ENCODE results near the gene ATP13A3.
"Not testable (repeated sequence)": the region's sequence is repeated elsewhere in the genome, so short reads cannot be mapped to it uniquely, and the experiment has no call there.

ATP13A3 gene

GRCh38 chr3:194499516-194499915 lies 12.7 kb upstream of the ATP13A3 start:
- DNase-seq (ENCODE audit: low read depth) = not testable (repeated sequence)

DNA sequence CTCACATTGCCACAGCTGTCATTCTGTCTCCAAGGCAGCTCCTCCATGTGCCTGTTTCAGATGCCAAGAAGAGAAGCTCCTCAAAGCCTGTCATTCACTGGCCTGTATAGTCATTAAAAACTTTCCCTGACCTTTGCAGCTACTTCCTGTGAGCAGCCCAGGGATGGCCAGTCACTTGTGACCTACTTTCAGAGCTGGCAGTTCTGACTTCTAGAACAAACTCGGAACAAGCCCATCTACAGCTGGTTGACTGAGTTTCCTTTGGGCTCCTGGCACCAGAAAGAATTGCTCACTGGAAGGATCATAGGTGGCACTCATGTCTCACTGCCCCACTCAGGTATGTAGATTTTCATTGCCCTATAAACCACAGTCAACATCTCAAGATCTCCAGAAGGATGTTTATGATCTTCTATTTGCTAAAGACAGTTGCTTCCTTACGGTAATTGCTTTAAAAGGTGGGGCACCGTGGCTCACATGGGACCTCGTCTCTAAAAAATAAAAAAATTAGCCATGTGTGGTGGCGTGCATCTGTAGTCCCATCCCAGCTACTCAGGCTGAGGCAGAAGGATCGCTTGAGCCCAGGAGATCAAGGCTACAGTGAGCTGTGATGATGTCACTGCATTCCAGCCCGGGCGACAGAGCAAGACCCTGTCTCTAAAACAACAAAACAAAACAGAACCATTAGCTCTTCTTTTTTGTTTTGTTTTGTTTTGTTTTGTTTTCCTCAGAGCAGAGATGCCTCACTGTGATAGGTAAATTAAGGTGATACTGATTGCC lies 11.2 kb upstream of the ATP13A3 start:
- no peak for DNase-seq (ENCODE audit: low read depth)

DNA sequence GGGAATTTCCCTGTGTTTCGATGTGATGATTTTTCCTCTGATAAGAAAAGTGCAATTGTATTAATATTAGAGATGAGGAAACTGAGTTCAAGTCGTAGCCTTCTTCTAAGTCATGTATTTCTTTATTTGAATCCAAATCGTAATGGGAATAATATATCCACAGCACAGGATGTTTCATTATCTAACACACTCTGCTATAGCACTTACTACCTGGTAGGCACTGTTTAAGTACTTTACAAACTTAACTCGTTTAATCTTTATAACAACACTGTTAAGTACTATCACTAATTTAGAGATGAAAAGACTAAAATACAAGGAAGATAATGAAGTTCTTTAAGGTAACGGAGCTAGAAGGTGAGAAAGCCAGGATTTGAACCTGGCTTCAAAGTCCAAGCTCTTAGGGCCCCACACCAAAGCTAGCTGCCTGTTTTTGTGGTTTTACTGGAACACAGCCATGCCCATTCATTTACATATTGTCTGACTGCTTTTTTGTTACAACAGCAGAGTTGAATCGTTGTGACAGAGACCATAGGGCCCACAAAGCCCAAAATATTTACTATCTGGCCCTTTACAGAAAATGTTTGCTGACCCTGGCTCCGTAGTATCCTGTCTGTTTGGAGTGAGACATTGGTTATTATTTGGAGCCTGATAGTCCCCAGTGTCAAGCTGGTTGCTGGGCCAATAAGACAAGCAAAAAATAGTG lies 9.6 kb upstream of the ATP13A3 start:
- no peak for DNase-seq (ENCODE audit: low read depth)

- no peak for DNase-seq (ENCODE audit: low read depth)
These were observed 8.2 kb upstream of the ATP13A3 start for GRCh38 chr3:194494951-194495374.

- DNase-seq (ENCODE audit: low read depth) = not testable (repeated sequence)
These were observed 7.5 kb upstream of the ATP13A3 start for GRCh38 chr3:194493995-194494927.

- DNase-seq (ENCODE audit: low read depth) = no peak
These were observed 5.2 kb upstream of the ATP13A3 start for GRCh38 chr3:194492001-194492400.

- DNase-seq (ENCODE audit: low read depth) = no peak
These were observed 3.2 kb upstream of the ATP13A3 start for GRCh38 chr3:194489736-194490612.

DNA sequence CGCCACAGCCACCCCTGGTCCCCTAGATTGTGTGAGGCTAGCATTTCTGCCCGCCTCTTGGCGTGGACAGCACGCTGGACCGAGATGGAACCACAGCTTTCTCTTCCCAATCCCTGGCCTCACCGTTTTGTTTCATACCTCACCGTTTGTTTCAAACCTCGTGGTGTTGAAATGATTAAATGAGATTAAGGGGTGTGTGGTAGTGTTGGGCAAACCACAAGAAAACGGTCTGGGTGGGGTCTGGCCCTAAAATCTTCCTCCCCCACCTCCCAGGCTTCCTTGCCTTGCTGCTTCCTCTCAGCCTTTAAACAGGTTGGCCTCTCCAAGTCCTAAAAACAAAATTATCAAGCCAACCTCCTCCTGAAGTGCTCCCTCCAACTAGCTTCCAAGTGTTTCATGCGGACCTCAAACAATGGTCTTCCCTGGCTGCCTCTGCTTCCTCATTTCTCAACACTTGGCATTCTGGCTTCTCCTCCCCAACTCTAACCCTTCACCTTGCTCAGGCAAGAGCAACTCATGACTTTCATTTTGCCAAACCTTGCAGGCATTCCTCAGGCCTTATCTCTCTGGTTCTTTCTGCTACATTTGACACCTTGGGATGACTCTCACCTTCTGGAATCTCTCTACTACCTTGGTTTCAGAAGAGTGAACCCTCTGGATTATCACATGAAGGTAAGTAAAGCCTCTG lies 1.4 kb upstream of the ATP13A3 start:
- DNase-seq (ENCODE audit: low read depth) = no peak

DNA sequence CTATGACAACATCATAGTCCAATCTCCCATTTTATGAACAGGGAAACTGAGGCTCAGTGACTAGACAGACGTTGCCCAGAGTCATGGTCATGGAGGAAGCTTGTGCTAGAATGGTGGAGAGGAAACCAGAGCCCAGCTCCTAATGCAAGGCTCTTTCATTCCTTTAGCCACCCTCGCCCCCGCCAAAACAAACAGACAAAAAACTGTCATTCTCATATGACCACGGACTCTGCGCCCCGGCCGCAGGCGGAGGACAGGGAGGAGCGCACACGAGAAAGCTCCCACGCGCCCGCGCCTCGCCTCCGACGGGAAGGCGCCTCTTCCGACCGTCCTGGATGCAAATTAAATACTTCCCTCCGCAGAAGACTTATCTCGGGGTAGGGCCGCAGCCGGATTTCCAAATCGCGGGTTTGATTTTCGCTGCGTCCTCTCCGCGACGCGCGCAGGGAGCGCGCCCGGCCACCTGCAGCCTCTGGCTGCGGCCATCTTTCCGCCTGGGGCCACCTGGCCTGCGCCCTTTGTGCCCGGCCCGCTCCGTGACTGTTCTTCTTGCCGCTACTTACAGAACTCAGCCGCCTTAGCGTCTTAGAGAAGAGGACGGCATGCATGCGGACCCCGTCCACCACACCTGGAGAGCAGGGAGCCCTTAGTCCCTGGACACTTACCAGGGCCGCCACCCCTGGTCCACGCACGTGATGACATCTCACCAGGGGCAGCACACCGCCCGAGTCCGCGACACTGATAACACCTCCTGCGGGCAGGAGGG lies 670 bp upstream of the ATP13A3 start:
- peak; percentile 11 for DNase-seq (ENCODE audit: low read depth)

- DNase-seq (ENCODE audit: low read depth) = peak; percentile 47
These were observed 792 bp downstream of the ATP13A3 start for GRCh38 chr3:194485881-194486539.

DNA sequence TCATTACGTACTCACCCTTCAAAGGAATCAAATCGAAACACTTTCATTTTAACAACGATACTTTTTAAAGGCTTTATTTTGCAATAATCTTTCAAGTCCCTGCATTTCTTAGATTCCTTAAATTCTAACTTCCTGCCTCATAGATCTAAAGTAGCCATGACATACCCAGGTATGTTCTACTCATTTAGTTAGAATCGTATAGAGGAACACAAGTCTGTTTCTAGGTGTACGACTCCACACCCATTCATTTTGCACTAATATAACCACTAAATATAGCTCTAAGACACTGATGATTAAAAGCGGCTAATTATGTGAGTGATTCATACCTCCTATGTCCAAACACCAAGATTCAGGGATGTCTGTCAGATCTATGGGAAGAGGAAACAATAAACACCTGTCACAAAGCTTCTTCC lies 1.3 kb downstream of the ATP13A3 start:
- DNase-seq (ENCODE audit: low read depth) = no peak

- no peak for DNase-seq (ENCODE audit: low read depth)
These were observed 2.2 kb downstream of the ATP13A3 start for GRCh38 chr3:194484614-194485013.

DNA sequence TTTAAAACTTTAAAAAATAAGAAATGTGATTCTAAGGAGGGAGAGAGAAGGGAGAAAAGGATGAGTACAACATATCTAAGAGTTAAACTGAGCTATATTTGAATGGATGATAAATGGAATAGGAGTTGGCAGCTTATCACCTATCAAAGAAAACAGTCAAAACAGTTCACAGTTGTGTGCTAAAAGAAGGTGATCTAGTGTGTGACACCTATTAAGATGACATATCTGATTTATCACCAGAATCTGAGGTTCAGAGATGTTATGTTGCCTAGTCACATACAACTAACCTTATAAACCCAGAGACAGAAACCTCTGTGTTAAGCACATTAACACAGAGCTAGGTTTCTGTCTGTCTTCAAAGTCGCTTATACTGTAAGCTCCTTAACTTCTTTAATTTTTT lies 3.0 kb downstream of the ATP13A3 start:
- no peak for DNase-seq (ENCODE audit: low read depth)

DNA sequence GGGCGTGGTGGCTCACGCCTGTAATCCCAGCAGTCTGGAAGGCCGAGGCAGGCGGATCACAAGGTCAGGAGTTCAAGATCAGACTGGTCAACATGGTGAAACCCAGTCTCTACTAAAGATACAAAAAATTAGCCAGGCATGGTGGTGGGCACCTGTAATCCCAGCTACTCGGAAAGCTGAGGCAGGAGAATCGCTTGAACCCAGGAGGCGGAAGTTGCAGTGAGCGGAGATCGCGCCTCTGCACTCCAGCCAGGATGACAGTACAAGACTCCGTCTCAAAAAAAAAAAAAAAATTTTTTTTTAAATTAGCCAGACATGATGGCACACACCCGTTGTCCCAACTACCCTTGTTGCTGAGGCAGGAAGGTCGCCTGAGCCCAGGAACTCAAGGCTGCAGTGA lies 4.0 kb downstream of the ATP13A3 start:
- not testable (repeated sequence) for DNase-seq (ENCODE audit: low read depth)

GRCh38 chr3:194482196-194482593 lies 4.6 kb downstream of the ATP13A3 start:
- DNase-seq (ENCODE audit: low read depth) = no peak

DNA sequence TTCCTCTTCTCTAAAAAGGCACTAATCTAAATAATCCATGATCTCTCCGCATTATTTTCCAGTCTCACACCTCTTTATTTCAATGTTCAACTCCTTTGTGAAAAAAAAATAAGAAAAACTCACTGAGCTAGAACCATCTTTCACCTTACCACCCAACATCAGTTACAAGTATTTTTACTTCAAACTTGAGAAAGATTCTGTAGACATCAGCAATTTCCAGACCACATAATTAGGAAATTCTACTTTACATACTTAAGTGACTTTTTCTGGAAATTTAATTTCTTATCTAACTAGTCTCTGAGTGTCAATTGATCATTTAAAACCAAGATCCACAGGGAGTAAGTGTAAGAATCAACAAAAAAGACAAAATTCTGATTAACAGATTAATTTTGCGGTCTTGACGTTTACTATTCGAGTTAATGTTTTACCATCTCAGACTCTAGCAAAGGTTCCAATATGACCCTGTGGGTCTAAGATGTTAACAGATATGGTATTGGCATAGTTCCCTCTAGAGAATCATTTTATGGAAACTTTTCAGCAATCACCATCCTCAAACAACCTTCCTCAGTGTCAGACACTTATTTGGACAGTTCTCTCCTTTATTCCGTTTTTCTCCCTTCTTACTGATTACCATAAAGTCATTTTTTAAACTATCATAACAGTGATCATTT lies 5.1 kb downstream of the ATP13A3 start:
- DNase-seq (ENCODE audit: low read depth) = no peak

DNA sequence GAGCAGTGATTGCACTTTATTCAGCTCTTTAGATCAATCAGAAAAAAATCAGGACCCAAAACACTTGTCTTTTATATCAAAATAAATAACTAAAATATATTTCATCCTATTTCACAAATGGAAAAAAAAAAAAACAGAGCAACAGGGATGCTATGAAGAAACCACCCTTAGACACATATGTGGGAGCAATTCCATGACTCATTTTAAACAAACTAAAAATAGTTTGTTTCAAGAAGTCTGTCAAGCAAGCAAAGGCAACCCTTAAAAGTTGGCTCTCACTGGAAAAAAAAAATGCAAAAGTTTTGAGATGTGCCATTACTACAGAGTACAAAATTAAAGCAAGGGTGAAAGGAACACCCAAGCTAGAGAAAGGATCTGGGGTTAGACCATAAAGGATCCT lies 5.7 kb downstream of the ATP13A3 start:
- DNase-seq (ENCODE audit: low read depth) = no peak

- DNase-seq (ENCODE audit: low read depth) = no peak
These were observed 10.0 kb downstream of the ATP13A3 start for GRCh38 chr3:194476784-194477183.

- DNase-seq (ENCODE audit: low read depth) = no peak
These were observed 10.8 kb downstream of the ATP13A3 start for GRCh38 chr3:194475978-194476377.

All from activated T-cell treated with anti-CD3 and anti-CD28 coated beads for 24 hours (primary cell).